ENCODE measurements around the gene ACBD6.

The ACBD6 gene

DNA sequence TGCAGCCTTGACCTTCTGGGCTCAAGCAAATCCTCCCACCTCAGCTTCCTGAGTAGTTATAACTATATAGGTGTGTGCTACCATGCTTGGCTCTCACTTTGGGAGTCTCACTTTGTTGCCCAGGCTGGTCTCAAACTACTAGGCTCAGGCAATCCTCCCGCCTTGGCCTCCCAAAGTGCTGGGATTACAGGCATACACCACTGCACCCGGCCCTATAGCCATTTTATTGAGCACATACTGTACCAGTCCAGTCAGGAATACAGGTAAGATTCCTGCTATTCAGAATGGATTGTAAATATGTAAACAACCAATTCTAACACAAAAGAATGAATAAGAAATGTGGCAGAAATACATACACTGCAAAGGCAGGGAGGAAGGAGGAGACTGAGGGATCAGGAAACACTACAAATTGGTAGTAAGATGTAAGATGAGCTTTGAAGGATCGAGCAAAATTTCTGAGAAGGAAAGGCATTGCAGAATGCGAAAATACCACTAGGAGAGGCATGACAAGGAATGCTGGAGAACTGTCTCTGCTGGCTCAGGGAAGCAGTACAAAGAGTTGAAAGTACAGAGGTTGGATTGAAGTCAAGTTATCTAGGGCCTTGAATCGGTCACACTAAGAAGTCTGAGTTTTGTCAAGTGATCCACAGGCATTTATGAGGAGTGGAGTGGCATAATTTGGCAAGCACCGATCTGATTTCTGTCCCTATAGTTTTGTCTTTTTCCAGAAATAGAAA lies 211.9 kb downstream of the ACBD6 start:
- DNase-seq: no peak

DNA sequence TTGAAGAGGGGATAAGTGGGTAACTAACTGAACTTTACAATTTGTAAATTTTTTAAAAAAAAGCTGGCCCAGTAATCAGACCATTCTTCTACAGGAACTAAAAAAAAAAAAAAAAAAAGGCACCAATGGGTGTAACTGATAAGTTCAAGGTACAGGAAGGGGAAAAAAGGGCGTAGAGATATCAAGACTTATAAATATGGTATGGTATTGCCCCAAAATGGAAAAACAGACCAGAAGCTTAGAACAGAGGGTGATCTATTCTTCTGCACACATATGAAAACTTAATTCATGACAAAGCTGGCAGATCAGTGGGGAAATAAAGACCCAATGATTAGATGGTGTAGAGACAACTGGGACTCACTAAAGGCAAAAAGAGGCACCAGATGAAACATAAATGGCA lies 213.4 kb downstream of the ACBD6 start:
- no peak for DNase-seq

DNA sequence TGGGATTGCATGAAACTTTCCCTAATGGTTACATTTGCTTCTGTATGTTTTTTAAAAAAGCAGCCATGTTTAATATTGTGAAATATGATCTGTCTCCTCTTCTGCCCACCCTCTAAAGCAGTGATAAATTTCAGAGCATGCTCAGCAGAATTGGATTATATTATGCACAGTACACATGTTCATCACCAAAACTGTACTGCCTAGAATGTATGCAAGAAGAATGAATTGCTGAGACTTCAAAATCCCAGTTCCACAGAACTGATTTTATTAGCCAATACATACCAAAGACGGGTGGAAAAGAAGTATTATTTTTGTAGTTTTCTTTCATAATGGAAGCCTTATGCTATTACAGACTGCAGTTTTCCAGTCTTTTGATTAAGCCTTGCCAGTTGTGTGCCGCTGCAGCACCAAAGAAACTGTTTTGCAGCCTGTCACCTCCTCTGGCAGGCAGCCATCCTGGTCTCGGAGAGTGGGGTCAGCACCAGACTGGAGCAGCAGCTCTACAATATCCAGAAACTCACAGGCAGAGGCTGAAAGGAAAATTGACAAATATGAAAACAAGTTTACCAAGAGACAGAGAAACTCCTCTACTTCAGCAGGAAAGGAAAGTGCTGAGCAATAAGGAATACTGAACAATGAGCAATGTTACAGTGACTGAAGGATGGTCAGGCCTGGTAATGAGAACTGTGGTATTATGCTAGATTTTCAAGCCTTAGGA lies 214.2 kb downstream of the ACBD6 start:
- DNase-seq: no peak

GRCh38 chr1:180286417-180286816 lies 216.0 kb downstream of the ACBD6 start:
- no peak for DNase-seq

DNA sequence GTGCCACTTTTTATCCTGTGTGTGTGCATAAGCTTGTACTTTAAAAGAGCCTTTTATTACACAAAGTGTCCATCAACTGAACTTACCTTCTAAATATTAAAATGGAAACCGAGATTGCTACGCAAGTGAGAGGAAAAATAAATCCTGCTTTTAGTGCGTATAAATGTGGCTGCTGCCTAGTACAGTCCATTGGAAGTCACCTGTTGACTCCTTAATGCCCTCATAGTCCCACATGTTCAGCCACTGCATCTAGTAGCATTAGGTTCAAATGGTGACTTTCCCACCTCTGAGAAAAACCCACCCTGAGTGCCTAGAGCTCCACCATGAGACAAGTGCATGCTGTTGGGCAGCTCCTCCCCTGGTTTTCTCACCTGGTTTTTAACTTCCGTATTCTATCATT lies 219.3 kb downstream of the ACBD6 start:
- no peak for DNase-seq

DNA sequence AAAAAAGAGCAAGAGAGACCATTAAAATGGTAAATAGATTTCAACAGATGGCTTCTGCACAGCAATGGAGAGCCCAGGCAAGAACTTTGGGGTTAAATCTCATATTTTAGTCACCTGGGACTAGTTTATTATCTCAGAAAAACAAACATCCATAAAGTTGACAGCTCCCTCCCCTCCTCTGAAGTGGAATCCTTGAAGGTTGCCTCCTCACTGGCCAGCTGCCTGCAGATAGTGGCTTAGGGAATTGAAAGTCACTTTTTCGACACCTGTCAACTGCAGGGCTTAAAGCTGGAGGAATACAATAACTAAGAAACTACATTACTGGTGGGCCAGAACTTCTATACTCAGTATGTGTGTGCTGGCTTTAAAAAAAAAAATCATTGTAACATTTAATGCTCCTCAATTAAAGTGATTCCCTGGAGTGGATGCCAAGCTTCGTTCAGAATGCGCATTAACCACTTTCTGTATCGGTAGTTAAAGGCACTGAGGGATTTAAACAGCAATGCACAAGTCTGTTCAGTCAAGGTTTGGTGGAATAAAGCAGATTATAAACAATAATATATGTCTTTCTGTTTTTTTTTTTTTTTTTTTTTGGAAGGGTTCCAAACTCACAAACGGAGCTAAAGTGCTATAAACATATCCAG lies 219.9 kb downstream of the ACBD6 start:
- no peak for DNase-seq

- DNase-seq: no peak
Observed at GRCh38 chr1:180281490-180281889, 220.9 kb downstream of the ACBD6 start.

DNA sequence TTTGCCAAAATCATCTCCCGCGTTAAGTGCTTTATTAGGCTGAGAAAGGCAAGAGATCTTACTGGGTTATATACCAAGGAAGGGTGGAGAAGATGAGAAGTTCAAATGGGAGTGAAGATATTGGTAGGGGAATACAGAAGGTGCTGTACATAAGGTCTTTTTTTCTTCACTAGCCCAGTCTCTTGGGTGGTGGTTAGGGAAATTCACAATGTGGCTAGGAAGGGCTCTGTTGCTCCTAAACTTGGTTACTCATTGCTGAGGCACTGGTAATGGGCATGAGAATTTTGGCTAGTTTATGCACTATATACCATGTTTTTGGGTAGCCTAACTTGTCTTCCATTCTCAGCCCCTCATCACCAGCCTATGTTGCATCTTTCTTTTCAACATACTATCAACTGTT lies 221.8 kb downstream of the ACBD6 start:
- no peak for DNase-seq

DNA sequence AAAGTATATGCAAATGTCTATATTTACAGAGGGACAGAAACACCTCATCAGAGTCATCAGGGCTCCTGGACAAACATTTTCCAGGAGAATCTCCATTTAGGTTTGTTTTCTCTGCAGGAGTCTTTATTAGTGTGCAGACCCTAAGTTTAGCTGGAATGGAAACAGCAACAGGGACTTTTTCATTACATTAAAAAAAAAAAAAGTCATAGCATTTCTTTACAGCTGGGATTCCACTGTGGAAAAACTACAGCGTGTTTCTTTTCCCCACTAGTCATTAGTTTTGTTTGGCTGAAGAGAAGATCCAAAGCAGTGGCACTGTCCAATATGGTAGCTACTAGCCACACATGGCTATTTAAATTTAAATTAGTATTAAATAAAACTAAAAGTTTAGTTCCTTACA lies 222.7 kb downstream of the ACBD6 start:
- DNase-seq: no peak

DNA sequence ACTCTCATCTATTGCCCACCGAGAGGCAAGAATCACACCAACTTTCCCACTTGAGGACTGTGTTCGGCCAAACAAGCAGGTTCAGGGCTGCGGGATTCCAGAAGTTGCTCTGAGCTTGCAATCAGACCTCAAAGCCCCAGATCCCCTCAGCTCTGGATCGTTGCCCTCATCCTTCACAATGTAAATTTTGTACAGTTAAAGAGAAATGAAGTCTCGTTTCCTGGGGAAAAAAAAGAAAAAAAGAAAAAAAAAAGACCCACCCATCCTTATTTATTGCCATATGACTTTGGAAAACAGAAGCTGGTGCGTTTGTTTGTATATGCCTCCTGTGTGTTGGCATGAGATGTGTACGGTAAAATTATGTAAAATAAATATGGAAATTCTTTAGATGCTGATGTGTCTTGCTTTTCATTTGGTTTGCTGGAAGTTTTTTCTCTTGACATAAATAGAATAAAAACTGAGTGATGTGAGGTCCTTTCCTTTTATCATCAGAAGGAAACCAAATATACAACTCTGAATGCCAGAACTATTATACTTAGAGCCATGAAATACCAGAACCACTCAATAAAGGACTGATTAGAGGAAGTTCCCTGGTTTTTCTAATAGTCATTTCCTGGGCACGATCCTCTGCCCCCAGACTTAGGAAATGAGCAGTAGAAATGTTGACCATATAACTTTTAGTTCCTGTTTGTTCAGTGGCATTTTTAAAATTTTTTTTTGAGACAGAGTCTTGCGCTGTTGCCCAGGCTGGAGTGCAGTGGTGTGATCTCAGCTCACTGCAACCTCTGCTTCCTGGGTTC lies 223.6 kb downstream of the ACBD6 start:
- DNase-seq: no peak

DNA sequence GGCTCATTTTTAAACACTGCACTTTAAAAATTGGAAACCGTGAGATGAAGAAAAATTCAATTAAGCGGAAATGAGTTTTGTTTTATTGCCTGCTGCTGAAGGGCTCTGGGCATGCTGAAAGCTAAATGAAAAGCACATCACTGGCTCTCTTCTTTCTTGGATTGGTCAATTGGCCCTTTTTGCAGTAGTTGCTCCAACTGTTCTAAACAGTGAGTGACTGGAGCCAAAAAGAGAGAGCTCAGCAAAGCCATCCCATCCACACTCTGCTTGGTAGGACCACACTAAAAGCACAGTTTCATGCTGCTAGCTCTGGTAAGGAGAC lies 224.2 kb downstream of the ACBD6 start:
- DNase-seq: no peak

GRCh38 chr1:180277476-180278193 lies 224.7 kb downstream of the ACBD6 start:
- DNase-seq: no peak

DNA sequence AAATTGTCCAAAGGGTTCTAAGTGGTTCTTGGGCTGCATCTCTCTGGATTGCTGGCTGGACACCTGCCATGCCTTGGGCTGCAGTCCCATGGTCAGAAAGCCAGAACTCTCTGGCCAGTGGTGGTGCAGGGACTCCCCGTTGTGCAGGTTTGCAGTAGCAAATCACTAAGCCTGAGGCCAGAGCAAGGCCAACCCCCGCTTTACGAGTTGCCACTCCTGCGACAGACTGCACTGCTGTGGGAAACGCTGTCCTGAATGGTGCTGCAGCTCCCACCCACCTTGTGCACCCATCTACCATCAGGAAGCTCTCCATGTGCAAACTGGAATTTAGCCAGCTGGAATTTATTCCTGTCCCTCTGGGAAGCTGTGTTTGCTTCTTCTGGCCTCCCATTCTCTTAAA lies 226.7 kb downstream of the ACBD6 start:
- no peak for DNase-seq

- no peak for DNase-seq
Observed at GRCh38 chr1:180274221-180274620, 228.2 kb downstream of the ACBD6 start.

DNA sequence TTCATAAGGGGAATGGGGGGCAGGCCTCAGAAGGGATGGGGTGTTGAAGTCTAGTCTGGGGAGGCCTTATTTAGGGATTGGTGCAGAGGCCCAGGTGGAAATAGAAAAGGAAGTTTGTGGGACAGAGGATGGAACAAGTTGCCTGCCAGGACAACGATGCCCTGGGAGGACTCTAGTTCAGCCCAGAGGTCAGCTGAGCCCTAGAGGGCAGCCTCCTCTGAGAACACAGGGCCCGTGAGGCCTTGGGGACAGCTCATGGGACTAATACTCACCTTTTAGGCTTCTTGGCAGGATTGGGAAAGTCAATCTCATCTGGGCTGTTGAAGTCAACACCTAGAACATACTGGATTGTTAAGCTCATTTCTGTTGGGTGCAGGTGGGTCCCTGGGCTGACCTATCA lies 229.3 kb downstream of the ACBD6 start:
- DNase-seq: no peak

DNA sequence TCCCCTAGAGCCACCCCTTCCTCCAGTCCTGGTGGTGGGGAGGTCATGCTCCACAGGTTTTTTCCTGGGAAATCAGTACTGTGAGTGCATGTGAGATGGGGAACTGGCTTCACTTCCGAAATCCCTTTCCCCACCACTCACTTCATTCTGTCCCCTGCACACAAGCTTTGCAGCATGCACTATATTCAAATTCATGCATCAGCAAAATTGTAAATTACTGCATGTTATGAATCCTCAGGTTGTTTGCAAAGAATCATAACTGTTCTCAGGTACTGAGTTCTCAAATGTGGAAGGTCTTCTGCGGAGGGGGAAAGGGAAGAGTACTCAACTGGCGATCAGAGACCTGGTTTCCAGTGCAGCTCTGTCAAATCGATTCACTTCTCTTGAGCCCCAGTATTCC lies 230.0 kb downstream of the ACBD6 start:
- no peak for DNase-seq

- no peak for DNase-seq
Observed at GRCh38 chr1:180271272-180272255, 230.8 kb downstream of the ACBD6 start.

DNA sequence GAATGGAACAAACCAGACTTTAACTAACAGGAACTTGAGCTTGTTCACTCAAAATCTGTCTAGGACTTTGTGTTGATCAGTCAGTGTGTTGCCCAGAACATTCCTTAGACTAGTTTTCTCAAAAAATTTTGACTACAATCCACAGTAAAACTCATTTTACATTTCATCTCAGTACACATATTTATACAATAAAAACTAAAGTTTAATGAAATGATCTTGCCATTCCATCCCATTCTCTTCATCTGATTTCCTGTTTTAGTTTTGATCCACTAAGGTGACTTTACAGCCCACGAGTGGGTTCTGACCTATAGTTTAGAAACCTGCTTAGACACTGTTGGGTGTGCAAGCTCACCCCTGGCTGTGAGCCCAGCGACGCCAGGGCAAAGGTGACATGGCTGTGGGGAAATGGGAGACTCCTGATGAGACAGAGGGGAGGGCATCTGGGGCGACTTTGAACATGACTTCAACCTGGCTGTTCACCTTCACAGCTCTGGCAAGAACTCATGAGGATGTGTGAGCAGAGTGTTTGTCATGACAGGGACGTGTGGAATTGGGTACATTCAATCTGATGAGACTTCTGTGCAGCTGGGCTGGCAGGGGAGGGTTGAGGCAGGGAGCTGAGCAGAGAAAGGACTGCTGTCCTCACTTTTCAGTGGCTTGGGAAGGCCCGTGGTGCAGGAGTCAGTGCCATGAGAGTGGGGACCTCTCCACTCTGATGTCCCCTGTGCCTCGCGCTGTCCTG lies 231.7 kb downstream of the ACBD6 start:
- no peak for DNase-seq

GRCh38 chr1:180269645-180270529 lies 232.5 kb downstream of the ACBD6 start:
- no peak for DNase-seq

Measured in activated CD4-positive, alpha-beta T cell treated with anti-CD3 and anti-CD28 coated beads, Interleukin-2, Interleukin-6, amounts not matched to agents 100 ng/mL and 50 ng/mL, durations not matched to agents 16 hours and 8 hours (primary cell).